ENCODE data around the gene ACTRT2.

Gene ACTRT2

GRCh38 chr1:3022511-3022973 is 1.3 kb downstream of the ACTRT2 start:
- ATAC-seq, result no peak
- TF ChIP-seq TCF4 (CRISPR knock-in tag; IDR thresholded peaks at IDR 0.05; ENCODE audit: borderline replicate concordance) (no peak), TSHZ2 (CRISPR knock-in tag; IDR thresholded peaks at IDR 0.05) (no peak), SNAI2 (CRISPR knock-in tag; IDR thresholded peaks at IDR 0.05) (no peak), TOX (CRISPR knock-in tag; IDR thresholded peaks at IDR 0.05; ENCODE audit: borderline replicate concordance) (no peak), CSRNP3 (CRISPR knock-in tag; IDR thresholded peaks at IDR 0.05) (no peak), POU6F1 (CRISPR knock-in tag; IDR thresholded peaks at IDR 0.05; ENCODE audit: borderline replicate concordance, low read depth) (no peak), CSDC2 (CRISPR knock-in tag; IDR thresholded peaks at IDR 0.05) (no peak), PATZ1 (CRISPR knock-in tag; IDR thresholded peaks at IDR 0.05; ENCODE audit: borderline replicate concordance) (no peak), ARNTL (CRISPR knock-in tag; IDR thresholded peaks at IDR 0.05; ENCODE audit: borderline replicate concordance, low read depth) (no peak), ZC3H10 (CRISPR knock-in tag; IDR thresholded peaks at IDR 0.05) (no peak), ZFP3 (CRISPR knock-in tag; IDR thresholded peaks at IDR 0.05) (no peak), ZNF565 (CRISPR knock-in tag; conservative IDR thresholded peaks at IDR 0.05; ENCODE audit: low read depth) (no peak), ZNF8 (CRISPR knock-in tag; IDR thresholded peaks at IDR 0.05) (no peak), PPARA (CRISPR knock-in tag; IDR thresholded peaks at IDR 0.05; ENCODE audit: borderline replicate concordance) (no peak), BACH2 (CRISPR knock-in tag; IDR thresholded peaks at IDR 0.05; ENCODE audit: borderline replicate concordance) (no peak), ESRRG (CRISPR knock-in tag; IDR thresholded peaks at IDR 0.05) (no peak), ISL1 (CRISPR knock-in tag; IDR thresholded peaks at IDR 0.05) (no peak)

- TF ChIP-seq POU6F1 (CRISPR knock-in tag; IDR thresholded peaks at IDR 0.05; ENCODE audit: borderline replicate concordance, low read depth), result no peak
- no peak for TF ChIP-seq ARNTL (CRISPR knock-in tag; IDR thresholded peaks at IDR 0.05; ENCODE audit: borderline replicate concordance, low read depth)
- TF ChIP-seq TOX (CRISPR knock-in tag; IDR thresholded peaks at IDR 0.05; ENCODE audit: borderline replicate concordance), result no peak
- no peak for ATAC-seq
Observed at GRCh38 chr1:3022976-3023375, 1.7 kb downstream of the ACTRT2 start.

- no peak for ATAC-seq
- TF ChIP-seq GLIS3 (CRISPR knock-in tag; IDR thresholded peaks at IDR 0.05), result no peak
- TF ChIP-seq PPARA (CRISPR knock-in tag; IDR thresholded peaks at IDR 0.05; ENCODE audit: borderline replicate concordance), result no peak
- TF ChIP-seq CSDC2 (CRISPR knock-in tag; IDR thresholded peaks at IDR 0.05), result no peak
- TF ChIP-seq ZFP30 (CRISPR knock-in tag; IDR thresholded peaks at IDR 0.05), result no peak
Observed at GRCh38 chr1:3024019-3024418, 2.8 kb downstream of the ACTRT2 start.

- no peak for TF ChIP-seq PPARA (CRISPR knock-in tag; IDR thresholded peaks at IDR 0.05; ENCODE audit: borderline replicate concordance)
- TF ChIP-seq CSDC2 (CRISPR knock-in tag; IDR thresholded peaks at IDR 0.05), result no peak
- TF ChIP-seq BACH2 (CRISPR knock-in tag; IDR thresholded peaks at IDR 0.05; ENCODE audit: borderline replicate concordance), result no peak
- TF ChIP-seq ARNTL (CRISPR knock-in tag; IDR thresholded peaks at IDR 0.05; ENCODE audit: borderline replicate concordance, low read depth), result no peak
- TF ChIP-seq CREB5 (CRISPR knock-in tag; IDR thresholded peaks at IDR 0.05; ENCODE audit: low read depth), result no peak
- no peak for ATAC-seq
Observed at GRCh38 chr1:3024588-3024987, 3.3 kb downstream of the ACTRT2 start.

All from SK-N-SH treated with all-trans-retinoic acid at 6 μM for 48 hours (cell line).